Hematopoietic multipotent progenitor cell treated with erythropoietin and hydrocortisone succinate and interleukin-3 and kit ligand, for 6 days (in vitro differentiated cells): ENCODE measurements around the gene CAND1.
A peak's percentile ranks its signal among the peaks of the same experiment; 100 is the strongest.
"Not testable (repeated sequence)": the region's sequence is repeated elsewhere in the genome, so short reads cannot be mapped to it uniquely, and the experiment has no call there.

Experiments used
- DNase-seq: peaks from one replicate; pipeline ENCODE4 v3.0.0-alpha.2; 2015

CAND1 gene

GRCh38 chr12:67284561-67284960 is 15.4 kb downstream of the CAND1 start:
- no peak for DNase-seq

- no peak for DNase-seq
Measured at GRCh38 chr12:67286257-67286656, 17.1 kb downstream of the CAND1 start.

- DNase-seq, result no peak
Measured at GRCh38 chr12:67287311-67287710, 18.2 kb downstream of the CAND1 start.

GRCh38 chr12:67288561-67288960 is 19.4 kb downstream of the CAND1 start:
- no peak for DNase-seq

GRCh38 chr12:67290378-67290777 is 21.2 kb downstream of the CAND1 start:
- no peak for DNase-seq

GRCh38 chr12:67299526-67299925 is 30.4 kb downstream of the CAND1 start:
- no peak for DNase-seq

GRCh38 chr12:67299926-67300325 is 30.8 kb downstream of the CAND1 start:
- no peak for DNase-seq

- no peak for DNase-seq
Measured at GRCh38 chr12:67302162-67302561, 33.0 kb downstream of the CAND1 start.

GRCh38 chr12:67305544-67305943 is 36.4 kb downstream of the CAND1 start:
- no peak for DNase-seq

- no peak for DNase-seq
Measured at GRCh38 chr12:67306712-67307111, 37.6 kb downstream of the CAND1 start.

GRCh38 chr12:67315661-67316060 is 46.5 kb downstream of the CAND1 start:
- peak; percentile 34 for DNase-seq

- DNase-seq, result no peak
Measured at GRCh38 chr12:67318786-67319185, 49.6 kb downstream of the CAND1 start.

GRCh38 chr12:67319936-67320335 is 50.8 kb downstream of the CAND1 start:
- no peak for DNase-seq

- DNase-seq, result no peak
Measured at GRCh38 chr12:67320614-67321295, 51.6 kb downstream of the CAND1 start.

GRCh38 chr12:67322580-67322979 is 53.4 kb downstream of the CAND1 start:
- DNase-seq, result no peak

GRCh38 chr12:67323007-67323406 is 53.8 kb downstream of the CAND1 start:
- DNase-seq, result no peak

GRCh38 chr12:67326637-67327036 is 57.5 kb downstream of the CAND1 start:
- no peak for DNase-seq

- DNase-seq, result no peak
Measured at GRCh38 chr12:67327466-67327865, 58.3 kb downstream of the CAND1 start.

- DNase-seq, result no peak
Measured at GRCh38 chr12:67331123-67331522, 62.0 kb downstream of the CAND1 start.

- DNase-seq, result no peak
Measured at GRCh38 chr12:67331828-67332227, 62.7 kb downstream of the CAND1 start.

- DNase-seq, result no peak
Measured at GRCh38 chr12:67333649-67334048, 64.5 kb downstream of the CAND1 start.

GRCh38 chr12:67338426-67338825 is 69.3 kb downstream of the CAND1 start:
- no peak for DNase-seq

- DNase-seq, result no peak
Measured at GRCh38 chr12:67339530-67339929, 70.4 kb downstream of the CAND1 start.

- DNase-seq, result not testable (repeated sequence)
Measured at GRCh38 chr12:67341086-67341485, 71.9 kb downstream of the CAND1 start.

GRCh38 chr12:67344979-67345710 is 76.0 kb downstream of the CAND1 start:
- DNase-seq, result no peak
